GM23338 (cell line): ENCODE results near the gene SLC39A8. TPM values are rescaled to one million over a fixed set of nuclear protein-coding genes. Genes with fewer than 3 reads are reported as not detected.

ENCODE experiments used
- ATAC-seq: fragments of 200-7000 bp; cut with Tn5 transposase; 3 replicates; pipeline ENCODE4 v1.9.1; 2020
- DNase-seq: peaks from one replicate; pipeline ENCODE4 v3.0.0-alpha.2; 2015; ENCODE audit warnings: low spot score
- H2AFZ ChIP-seq: fragments of 200-600 bp; sonication (generic); 2 replicates; pipeline ENCODE4 v1.8.0; 2016; ENCODE audit warnings: antibody characterized with exemption, mild to moderate bottlenecking, moderate library complexity
- H3F3A ChIP-seq: fragments of 200-600 bp; sonication (generic); replicated peaks from 2 replicates; pipeline ENCODE4 v1.8.0; 2017; ENCODE audit warnings: antibody characterized with exemption, mixed run types, low read depth
- H3K27ac ChIP-seq: fragments of 200-600 bp; sonication (generic); 2 replicates; pipeline ENCODE4 v1.6.1; 2016; ENCODE audit warnings: low read depth
- H3K27me3 ChIP-seq: fragments of 200-600 bp; sonication (generic); 2 replicates; pipeline ENCODE4 v1.8.0; 2016; ENCODE audit warnings: mild to moderate bottlenecking, mixed run types, moderate library complexity; ENCODE audit not compliant: insufficient read depth
- H3K36me3 ChIP-seq: fragments of 200-600 bp; sonication (generic); 2 replicates; pipeline ENCODE4 v1.8.0; 2016; ENCODE audit warnings: mild to moderate bottlenecking; ENCODE audit not compliant: insufficient read depth
- H3K4me1 ChIP-seq: fragments of 200-600 bp; sonication (generic); 2 replicates; pipeline ENCODE4 v1.8.0; 2016; ENCODE audit warnings: mild to moderate bottlenecking, moderate library complexity; ENCODE audit not compliant: insufficient read depth
- H3K4me2 ChIP-seq: fragments of 200-600 bp; sonication (generic); 2 replicates; pipeline ENCODE4 v1.7.1; 2017; ENCODE audit warnings: mixed run types
- H3K4me3 ChIP-seq: fragments of 200-600 bp; sonication (generic); 2 replicates; pipeline ENCODE4 v1.6.1; 2016; ENCODE audit warnings: mixed run types
- H3K79me2 ChIP-seq: fragments of 200-600 bp; sonication (generic); replicated peaks from 2 replicates; pipeline ENCODE4 v1.8.0; 2017; ENCODE audit warnings: mild to moderate bottlenecking; ENCODE audit not compliant: insufficient read depth
- H3K9me2 ChIP-seq: fragments of 200-600 bp; sonication (generic); 2 replicates; pipeline ENCODE4 v1.8.0; 2017; ENCODE audit not compliant: insufficient read depth
- H4K20me1 ChIP-seq: fragments of 200-600 bp; sonication (generic); replicated peaks from 2 replicates; pipeline ENCODE4 v1.8.0; 2017; ENCODE audit warnings: mild to moderate bottlenecking; ENCODE audit not compliant: insufficient read depth
- H3K27ac Mint-ChIP-seq: 2 replicates; pipeline ENCODE4 v1.8.0; 2020; ENCODE audit warnings: inconsistent platforms, mild to moderate bottlenecking, moderate library complexity, mixed read lengths
- H3K27me3 Mint-ChIP-seq: 3 replicates; pipeline ENCODE4 v1.8.0; 2022; ENCODE audit warnings: low read depth, mild to moderate bottlenecking, moderate library complexity, mixed read lengths, inconsistent platforms; ENCODE audit not compliant: insufficient read depth, poor library complexity
- H3K36me3 Mint-ChIP-seq: 3 replicates; pipeline ENCODE4 v1.8.0; 2021; ENCODE audit warnings: low read depth, mild to moderate bottlenecking, inconsistent platforms, moderate library complexity, mixed read lengths
- H3K4me1 Mint-ChIP-seq: 3 replicates; pipeline ENCODE4 v1.8.0; 2020; ENCODE audit warnings: mild to moderate bottlenecking, inconsistent platforms, mixed read lengths
- H3K4me3 Mint-ChIP-seq: 3 replicates; pipeline ENCODE4 v1.8.0; 2021; ENCODE audit warnings: moderate library complexity, mild to moderate bottlenecking, inconsistent platforms, mixed read lengths
- H3K9me3 Mint-ChIP-seq: 3 replicates; pipeline ENCODE4 v1.8.0; 2020; ENCODE audit warnings: moderate library complexity, mild to moderate bottlenecking, inconsistent platforms, mixed read lengths
- CREB1 ChIP-seq: fragments of 250-450 bp; sonication (Bioruptor Pico); IDR thresholded peaks from 2 replicates; pipeline ENCODE4 v1.5.0; 2020; ENCODE audit warnings: low read depth, mild to moderate bottlenecking, moderate library complexity
- CTCF ChIP-seq, 2 experiments: fragments of 200-600 bp in 1 of 2; sonication (generic) in 1 of 2; conservative IDR thresholded peaks; 2 replicates each; pipeline versions ENCODE4 v1.5.1 to v1.6.1; 2016 to 2017; ENCODE audit warnings: antibody characterized with exemption in 2 of 2, low read depth in 2 of 2, mild to moderate bottlenecking in 2 of 2, moderate library complexity in 1 of 2
- ETS1 ChIP-seq: IDR thresholded peaks from 2 replicates; pipeline ENCODE4 v1.6.1; 2016; ENCODE audit warnings: antibody characterized with exemption
- EZH2 ChIP-seq: fragments of 200-600 bp; sonication (generic); IDR thresholded peaks from one replicate; pipeline ENCODE4 v1.8.0; 2017; ENCODE audit warnings: antibody characterized with exemption, mild to moderate bottlenecking, low read depth; ENCODE audit not compliant: unreplicated experiment
- EZH2phosphoT487 ChIP-seq: fragments of 200-600 bp; sonication (generic); IDR thresholded peaks from one replicate; pipeline ENCODE4 v1.8.1; 2018; ENCODE audit warnings: antibody characterized with exemption; ENCODE audit not compliant: unreplicated experiment
- JUNB ChIP-seq: IDR thresholded peaks from one replicate; pipeline ENCODE4 v1.6.1; 2016; ENCODE audit warnings: antibody characterized with exemption; ENCODE audit not compliant: unreplicated experiment
- NANOG ChIP-seq: IDR thresholded peaks from 2 replicates; pipeline ENCODE4 v1.6.1; 2016; ENCODE audit warnings: antibody characterized with exemption, borderline replicate concordance
- POLR2AphosphoS5 ChIP-seq: IDR thresholded peaks from 2 replicates; pipeline ENCODE4 v1.6.1; 2016; ENCODE audit warnings: antibody characterized with exemption, low read depth
- STAT1 ChIP-seq: IDR thresholded peaks from one replicate; pipeline ENCODE4 v1.6.1; 2016; ENCODE audit warnings: antibody characterized with exemption; ENCODE audit not compliant: unreplicated experiment
- ZNF114 ChIP-seq: fragments of 250-450 bp; sonication (Bioruptor Pico); IDR thresholded peaks from 2 replicates; pipeline ENCODE4 v1.5.0; 2020; ENCODE audit warnings: mild to moderate bottlenecking, moderate library complexity
- ZNF331 ChIP-seq: fragments of 250-450 bp; sonication (Bioruptor Pico); IDR thresholded peaks from 2 replicates; pipeline ENCODE4 v1.5.0; 2020; ENCODE audit warnings: low read depth, mild to moderate bottlenecking, moderate library complexity
- ZNF462 ChIP-seq: fragments of 250-450 bp; sonication (Bioruptor Pico); IDR thresholded peaks from 2 replicates; pipeline ENCODE4 v1.5.0; 2020; ENCODE audit warnings: mild to moderate bottlenecking, moderate library complexity
- polyA plus RNA-seq: library from polyadenylated mRNA; unstranded; fragments of >200 nt; fragmentation: Nextera tagmentation; extraction: Ambion mirVana; gene quantifications from 2 replicates; pipeline ENCODE4 v1.2.1, GENCODE V29; 2016
- total RNA-seq: library from RNA; depleted of rRNA; stranded (reverse); fragments of >200 nt; shearing (Covaris generic); gene quantifications from 2 replicates; pipeline ENCODE4 v1.2.3, GENCODE V29; 2014

The SLC39A8 gene
- total and polyA plus RNA-seq, 2 experiments from 2014 or later: 20.1 to 42.5 TPM

- Histone ChIP-seq H3K4me2 (no peak overlapping the region), H3K79me2 (no peaks in the 10 kb centered on the region), H3K4me3 (no peak overlapping the region), H3F3A (no peaks in the 10 kb centered on the region), H3K4me1 (no peaks in the 10 kb centered on the region), H4K20me1 (no peaks in the 10 kb centered on the region), H3K9me2 (no peaks in the 10 kb centered on the region), H2AFZ (no peak overlapping the region), H3K27ac (no peak overlapping the region), H3K36me3 (peaks cover 4% of the 10 kb centered on the region; the same call in 1 of the 2 replicates), H3K27me3 (no peaks in the 10 kb centered on the region)
- ATAC-seq (no peak), DNase-seq (no peak)
- peaks cover 2% of the 10 kb centered on the region for H3K27me3 Mint-ChIP-seq
- no peak overlapping the region for H3K27ac Mint-ChIP-seq
- H3K36me3 Mint-ChIP-seq: peaks cover 18% of the 10 kb centered on the region; the same call in 2 of the 3 replicates
- no peak overlapping the region for H3K4me3 Mint-ChIP-seq
- peaks cover 43% of the 10 kb centered on the region for H3K9me3 Mint-ChIP-seq
- no peak for TF ChIP-seq POLR2AphosphoS5
- no peaks in the 10 kb centered on the region for H3K4me1 Mint-ChIP-seq
These were observed 115.1 kb downstream of the SLC39A8 start for GRCh38 chr4:102230194-102230593.

- no peaks in the 10 kb centered on the region for H3K79me2 ChIP-seq
- DNase-seq: no peak
- Mint-ChIP-seq H3K4me3 (no peak overlapping the region), H3K4me1 (peaks cover 3% of the 10 kb centered on the region; the same call in 2 of the 3 replicates), H3K9me3 (peaks cover 19% of the 10 kb centered on the region; the same call in 2 of the 3 replicates), H3K27me3 (no peaks in the 10 kb centered on the region), H3K36me3 (peaks cover 5% of the 10 kb centered on the region; the same call in 2 of the 3 replicates), H3K27ac (no peak overlapping the region)
- no peak overlapping the region for H3K4me3 ChIP-seq
- H3K27ac ChIP-seq: no peak overlapping the region
- no peak overlapping the region for H2AFZ ChIP-seq
- no peak for ATAC-seq
- H3K36me3 ChIP-seq: no peaks in the 10 kb centered on the region
- no peaks in the 10 kb centered on the region for H3K27me3 ChIP-seq
- H3K4me1 ChIP-seq: peaks cover 5% of the 10 kb centered on the region; the same call in 1 of the 2 replicates
- H3F3A ChIP-seq: no peaks in the 10 kb centered on the region
- H3K4me2 ChIP-seq: no peak overlapping the region
- H4K20me1 ChIP-seq: no peaks in the 10 kb centered on the region
- no peaks in the 10 kb centered on the region for H3K9me2 ChIP-seq
- TF ChIP-seq CTCF (conservative IDR thresholded peaks at IDR 0.05; ENCODE audit: low read depth in 2 of 2): no peak
- TF ChIP-seq ZNF331 (CRISPR knock-in tag): no peak
- TF ChIP-seq ZNF462: no peak
- TF ChIP-seq POLR2AphosphoS5: no peak
- no peak for TF ChIP-seq CREB1 (CRISPR knock-in tag)
- TF ChIP-seq EZH2: no peak
- no peak for TF ChIP-seq STAT1
- TF ChIP-seq NANOG: no peak
- no peak for TF ChIP-seq ZNF114 (CRISPR knock-in tag)
- no peak for TF ChIP-seq ETS1
- no peak for TF ChIP-seq EZH2phosphoT487
- TF ChIP-seq JUNB: no peak
These were observed 117.9 kb downstream of the SLC39A8 start for GRCh38 chr4:102227388-102227787.
